Hepatocyte (in vitro differentiated cells): Measurements from ENCODE around the gene CAVIN1. TPM values are rescaled to one million over a fixed set of nuclear protein-coding genes. Genes with fewer than 3 reads are reported as not detected.

Experiments
- DNase-seq: peaks from one replicate; pipeline ENCODE4 v3.0.0-alpha.2; 2016; ENCODE audit warnings: low spot score
- H2AFZ ChIP-seq: fragments of 200-600 bp; sonication (generic); 2 replicates; pipeline ENCODE4 v1.6.0; 2016; ENCODE audit warnings: antibody characterized with exemption, mild to moderate bottlenecking
- H3K27ac ChIP-seq: fragments of 200-600 bp; sonication (generic); 2 replicates; pipeline ENCODE4 v1.5.1; 2016; ENCODE audit warnings: mild to moderate bottlenecking
- H3K27me3 ChIP-seq: fragments of 200-600 bp; sonication (generic); 2 replicates; pipeline ENCODE4 v1.6.1; 2016
- H3K36me3 ChIP-seq: fragments of 200-600 bp; sonication (generic); replicated peaks from 2 replicates; pipeline ENCODE4 v1.5.1; 2016; ENCODE audit warnings: low read depth; ENCODE audit not compliant: insufficient read depth
- H3K4me1 ChIP-seq: fragments of 200-600 bp; sonication (generic); 2 replicates; pipeline ENCODE4 v1.5.1; 2016; ENCODE audit warnings: mild to moderate bottlenecking, moderate library complexity; ENCODE audit not compliant: insufficient read depth
- H3K4me2 ChIP-seq: fragments of 200-600 bp; sonication (generic); 2 replicates; pipeline ENCODE4 v1.6.0; 2016
- H3K4me3 ChIP-seq: fragments of 200-600 bp; sonication (generic); 2 replicates; pipeline ENCODE4 v1.5.1; 2016; ENCODE audit warnings: mild to moderate bottlenecking
- H3K79me2 ChIP-seq: fragments of 200-600 bp; sonication (generic); 2 replicates; pipeline ENCODE4 v1.6.0; 2017; ENCODE audit warnings: mild to moderate bottlenecking
- H3K9me2 ChIP-seq: fragments of 200-600 bp; sonication (generic); replicated peaks from 2 replicates; pipeline ENCODE4 v1.6.0; 2017; ENCODE audit warnings: mild to moderate bottlenecking; ENCODE audit not compliant: insufficient read depth
- H3K9me3 ChIP-seq: fragments of 200-600 bp; sonication (generic); 2 replicates; pipeline ENCODE4 v1.5.1; 2016; ENCODE audit warnings: low read depth, mild to moderate bottlenecking
- H4K20me1 ChIP-seq: fragments of 200-600 bp; sonication (generic); 2 replicates; pipeline ENCODE4 v1.6.0; 2016; ENCODE audit warnings: mild to moderate bottlenecking; ENCODE audit not compliant: insufficient read depth, poor library complexity, severe bottlenecking
- EZH2 ChIP-seq: fragments of 200-600 bp; sonication (generic); IDR thresholded peaks from 2 replicates; pipeline ENCODE4 v1.6.1; 2016; ENCODE audit warnings: antibody characterized with exemption, mild to moderate bottlenecking, borderline replicate concordance
- EZH2phosphoT487 ChIP-seq: fragments of 200-600 bp; sonication (generic); IDR thresholded peaks from one replicate; pipeline ENCODE4 v1.6.1; 2018; ENCODE audit warnings: antibody characterized with exemption, mild to moderate bottlenecking, low read depth, moderate library complexity; ENCODE audit not compliant: unreplicated experiment, severe bottlenecking
- WGBS: methylation state at CpG from one replicate; pipeline ENCODE4 v1.1.6; 2016; ENCODE audit warnings: low lambda C conversion rate; ENCODE audit errors: missing lambda C conversion rate; 5-methylcytosine and 5-hydroxymethylcytosine counted together
- polyA plus RNA-seq: library from polyadenylated mRNA; unstranded; fragments of >200 nt; fragmentation: Nextera tagmentation; extraction: Ambion mirVana; gene quantifications from 2 replicates; pipeline ENCODE4 v1.2.1, GENCODE V29; 2016
- total RNA-seq: library from RNA; depleted of rRNA; stranded (reverse); fragments of >200 nt; gene quantifications from 2 replicates; pipeline ENCODE4 v1.2.3, GENCODE V29; 2014
- TF ChIP-seq, protein P1 (sequence below): fragments of 200-600 bp; sonication (generic); IDR thresholded peaks from 2 replicates; pipeline ENCODE4 v1.5.1; 2016; ENCODE audit warnings: antibody characterized with exemption, mild to moderate bottlenecking; ENCODE audit not compliant: poor library complexity

The CAVIN1 gene
- total and polyA plus RNA-seq, 2 experiments from 2014 or later, result 85.8 to 111 TPM

DNA sequence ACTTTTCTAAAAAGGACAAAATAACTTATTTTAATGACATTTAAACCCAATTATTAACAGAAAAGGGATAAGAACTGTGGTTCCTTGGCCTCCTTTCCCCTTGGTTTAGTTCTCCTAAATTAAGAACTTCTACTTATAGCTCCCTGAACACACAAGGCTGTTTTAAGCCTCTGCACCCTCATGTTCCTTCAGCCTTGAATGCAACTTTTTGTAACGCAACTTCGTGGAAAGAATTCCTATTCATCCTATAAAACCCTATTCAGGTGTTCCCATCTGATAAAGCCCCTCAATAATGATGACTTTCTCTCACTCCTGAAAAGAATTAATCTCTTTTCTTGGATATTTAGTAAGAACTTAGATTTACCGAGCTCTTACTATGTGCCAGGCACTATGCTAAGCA, 41.2 kb downstream of the CAVIN1 start:
- TF ChIP-seq EZH2phosphoT487 (no peak), EZH2 (no peak)
- TF ChIP-seq, protein P1, sequence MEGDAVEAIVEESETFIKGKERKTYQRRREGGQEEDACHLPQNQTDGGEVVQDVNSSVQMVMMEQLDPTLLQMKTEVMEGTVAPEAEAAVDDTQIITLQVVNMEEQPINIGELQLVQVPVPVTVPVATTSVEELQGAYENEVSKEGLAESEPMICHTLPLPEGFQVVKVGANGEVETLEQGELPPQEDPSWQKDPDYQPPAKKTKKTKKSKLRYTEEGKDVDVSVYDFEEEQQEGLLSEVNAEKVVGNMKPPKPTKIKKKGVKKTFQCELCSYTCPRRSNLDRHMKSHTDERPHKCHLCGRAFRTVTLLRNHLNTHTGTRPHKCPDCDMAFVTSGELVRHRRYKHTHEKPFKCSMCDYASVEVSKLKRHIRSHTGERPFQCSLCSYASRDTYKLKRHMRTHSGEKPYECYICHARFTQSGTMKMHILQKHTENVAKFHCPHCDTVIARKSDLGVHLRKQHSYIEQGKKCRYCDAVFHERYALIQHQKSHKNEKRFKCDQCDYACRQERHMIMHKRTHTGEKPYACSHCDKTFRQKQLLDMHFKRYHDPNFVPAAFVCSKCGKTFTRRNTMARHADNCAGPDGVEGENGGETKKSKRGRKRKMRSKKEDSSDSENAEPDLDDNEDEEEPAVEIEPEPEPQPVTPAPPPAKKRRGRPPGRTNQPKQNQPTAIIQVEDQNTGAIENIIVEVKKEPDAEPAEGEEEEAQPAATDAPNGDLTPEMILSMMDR, result no peak
- H3K4me1 ChIP-seq, result peaks cover 34% of the 10 kb centered on the region
- no peak overlapping the region for H2AFZ ChIP-seq
- peak overlapping the region; percentile 54 for H3K4me2 ChIP-seq
- no peaks in the 10 kb centered on the region for H3K9me2 ChIP-seq
- peaks cover 100% of the 10 kb centered on the region for H3K79me2 ChIP-seq
- WGBS, result 46% methylated on average over 3 of the region's 3 CpGs
- DNase-seq, result no peak
- no peaks in the 10 kb centered on the region for H3K9me3 ChIP-seq
- no peaks in the 10 kb centered on the region for H3K36me3 ChIP-seq
- no peaks in the 10 kb centered on the region for H3K27me3 ChIP-seq
- H4K20me1 ChIP-seq, result peaks cover 97% of the 10 kb centered on the region
- H3K4me3 ChIP-seq, result no peak overlapping the region
- H3K27ac ChIP-seq, result peak overlapping the region; percentile 31

- no peaks in the 10 kb centered on the region for H3K9me2 ChIP-seq
- no peaks in the 10 kb centered on the region for H3K36me3 ChIP-seq
- H3K79me2 ChIP-seq, result peaks cover 100% of the 10 kb centered on the region
- peaks cover 34% of the 10 kb centered on the region for H3K4me1 ChIP-seq
- H3K27me3 ChIP-seq, result no peaks in the 10 kb centered on the region
- no peak overlapping the region for H3K4me3 ChIP-seq
- WGBS, result 79% methylated on average over 3 of the region's 3 CpGs
- no peaks in the 10 kb centered on the region for H3K9me3 ChIP-seq
- H4K20me1 ChIP-seq, result peaks cover 97% of the 10 kb centered on the region
- no peak overlapping the region for H2AFZ ChIP-seq
- no peak overlapping the region for H3K4me2 ChIP-seq
- no peak overlapping the region for H3K27ac ChIP-seq
- TF ChIP-seq EZH2phosphoT487, result no peak
- TF ChIP-seq, protein P1, result no peak
- no peak for TF ChIP-seq EZH2
- no peak for DNase-seq
Measured at GRCh38 chr17:42380935-42381334, 42.1 kb downstream of the CAVIN1 start.

- no peak overlapping the region for H2AFZ ChIP-seq
- H3K27ac ChIP-seq, result peak overlapping the region; percentile 66
Measured at GRCh38 chr17:42378959-42379594, 44.0 kb downstream of the CAVIN1 start.

More at GRCh38 chr17:42378959-42379594, 44.0 kb downstream of the CAVIN1 start:
- 38% methylated on average over 6 of the region's 6 CpGs for WGBS
- no peak for DNase-seq
- Histone ChIP-seq H4K20me1 (peaks cover 97% of the 10 kb centered on the region), H3K27me3 (no peaks in the 10 kb centered on the region), H3K4me1 (peaks cover 27% of the 10 kb centered on the region), H3K79me2 (peaks cover 100% of the 10 kb centered on the region), H3K9me3 (no peaks in the 10 kb centered on the region), H3K4me2 (peak overlapping the region; percentile 76), H3K36me3 (no peaks in the 10 kb centered on the region), H3K4me3 (no peak overlapping the region), H3K9me2 (no peaks in the 10 kb centered on the region)
- TF ChIP-seq EZH2 (no peak), EZH2phosphoT487 (no peak)
- TF ChIP-seq, protein P1, result no peak
